ENCODE measurements around the gene C4BPB. TPM values are rescaled to one million over a fixed set of nuclear protein-coding genes. Genes with fewer than 3 reads are reported as not detected.

The C4BPB gene
- total and polyA plus RNA-seq, 2 of the 4 experiments (the other 2 are of a cell fraction): not detected

- intact Hi-C loops (cut with micrococcal nuclease): no loop called here
- Histone ChIP-seq H3K9me3 (ENCODE audit: control insufficient read depth, insufficient read depth, low read length) (no peaks in the 10 kb centered on the region), H3K56ac (ENCODE audit: extremely low read depth, insufficient read depth, low read length) (no peak overlapping the region), H2BK15ac (ENCODE audit: low read depth, low read length) (no peak overlapping the region), H2AFZ (replicated peaks; ENCODE audit: low read length, poor library complexity) (no peak overlapping the region), H3K4me2 (ENCODE audit: low read depth, low read length) (no peak overlapping the region), H3K18ac (ENCODE audit: low read depth, low read length) (no peak overlapping the region), H2BK5ac (ENCODE audit: low read depth, low read length, poor library complexity, severe bottlenecking) (no peak overlapping the region), H3K4me1 (ENCODE audit: control insufficient read depth, insufficient read depth, low read length) (no peaks in the 10 kb centered on the region), H3K4ac (ENCODE audit: low read depth, low read length) (no peak overlapping the region), H4K20me1 (ENCODE audit: insufficient read depth, low read length) (no peaks in the 10 kb centered on the region), H3K36me3 (ENCODE audit: control insufficient read depth, insufficient read depth, low read length) (no peaks in the 10 kb centered on the region), H2AK5ac (ENCODE audit: low read depth, low read length) (no peak overlapping the region), H2AK9ac (replicated peaks; ENCODE audit: low read depth, low read length, poor library complexity) (no peak overlapping the region), H3K27ac (ENCODE audit: insufficient read depth, low read length) (no peak overlapping the region), H4K8ac (ENCODE audit: low read depth in 2 of 2, low read length in 2 of 2) (no peak overlapping the region), H3K9ac (ENCODE audit: low read depth, low read length) (no peak overlapping the region), H3K79me1 (ENCODE audit: low read depth in 1 of 2, low read length in 2 of 2) (no peaks in the 10 kb centered on the region), H3K9me1 (ENCODE audit: insufficient read depth, low read length) (no peaks in the 10 kb centered on the region), H2BK120ac (ENCODE audit: low read depth, low read length) (no peak overlapping the region), H3K27me3 (ENCODE audit: control insufficient read depth, insufficient read depth, low read length) (peaks cover 12% of the 10 kb centered on the region), H4K5ac (ENCODE audit: low read depth, low read length) (no peak overlapping the region), H4K91ac (ENCODE audit: insufficient read depth, low read depth, low read length) (no peak overlapping the region), H3K4me3 (ENCODE audit: insufficient read depth, low read depth, low read length) (no peak overlapping the region), H2BK20ac (ENCODE audit: low read depth, low read length) (no peak overlapping the region), H3K23ac (ENCODE audit: low read depth, low read length) (no peak overlapping the region), H3K14ac (replicated peaks; ENCODE audit: low read depth, low read length) (no peak overlapping the region)
- TF ChIP-seq MAFK (IDR thresholded peaks at IDR 0.05; ENCODE audit: low read depth, low read length) (peak; percentile 65), CHD1 (IDR thresholded peaks at IDR 0.05; ENCODE audit: low read depth, low read length) (no peak)
- in situ Hi-C loops (cut with MboI; ENCODE audit: low sequenced_read_pairs): no loop called here
- dilution Hi-C loops (cut with HindIII; ENCODE audit: low sequenced_read_pairs, unreplicated experiment): no loop called here
- ATAC-seq (ENCODE audit: low read depth) (no peak), DNase-seq (no peak)
- POLR2A ChIA-PET (ENCODE audit: unreplicated experiment): no interaction called here
- WGBS, 2 experiments (ENCODE audit: extremely low coverage in 2 of 2, insufficient read length in 1 of 2): no CpG with 5 or more reads among the region's 2 CpGs
- BruUV-seq (replicated peaks): no TSS peak
- CTCF ChIA-PET: interaction anchor here (0.7 to 1.2 kb wide), 2 partner anchors 315 to 417 kb away, joined by 3 to 4 read pairs; no protein-coding TSS in a partner anchor
Measured at GRCh38 chr1:207081806-207082205, 6.9 kb upstream of the C4BPB start.
